K562 (cell line): ENCODE data around the gene NELL1. TPM values are rescaled to one million over a fixed set of nuclear protein-coding genes. Genes with fewer than 3 reads are reported as not detected.

Source experiments
- ATAC-seq: fragments of 200-7000 bp; cut with Tn5 transposase; 3 replicates; pipeline ENCODE4 v1.9.1; 2020; ENCODE audit warnings: moderate library complexity
- BruUV-seq: library from RNA; stranded (reverse); fragments of 400-500 nt; replicated peaks from 2 replicates; lab custom pipeline; 2021; lab: Mats Ljungman, UMichigan
- CTCF ChIA-PET: fragments of 300-600 bp; formaldehyde crosslinking; extraction: SDS; loops from one replicate; lab custom pipeline; 2021; ENCODE audit warnings: low intra/inter-chr PET ratio; lab: Yijun Ruan, JAX
- POLR2A ChIA-PET: fragments of 300-600, 350-650 bp; sonication (Branson Sonifier 250); formaldehyde crosslinking; extraction: SDS; loops from one replicate; lab custom pipeline; 2021; ENCODE audit warnings: antibody characterized with exemption, inconsistent platforms; lab: Yijun Ruan, JAX
- DNase-seq, 4 experiments: peaks; one replicate each; pipeline versions ENCODE4 v3.0.0 to v3.0.0-alpha.2; 2011 to 2018; ENCODE audit warnings: low spot score in 3 of 4, mixed read lengths in 3 of 4; ENCODE audit errors: extremely low read depth in 1 of 4
- FAIRE-seq: peaks from 2 replicates; lab custom pipeline; 2011; peaks lifted over from hg19 to GRCh38; lab: Jason Lieb, UNC
- H2AFZ ChIP-seq: 2 replicates; pipeline ENCODE4 v1.6.0; 2011; ENCODE audit warnings: low read depth, low read length, control low read depth, inconsistent platforms
- H3K27ac ChIP-seq: fragments of 200-600 bp; 3 replicates; pipeline ENCODE4 v1.8.0; 2011; ENCODE audit warnings: low read depth, mild to moderate bottlenecking, control low read depth, inconsistent platforms, low read length, moderate library complexity, mixed read lengths; ENCODE audit errors: extremely low read depth
- H3K27me3 ChIP-seq, 2 experiments: fragments of 300-600 bp in 1 of 2; 2 replicates in 1 of 2; 3 replicates in 1 of 2; pipeline versions ENCODE4 v1.6.0 to v1.8.0; 2011; ENCODE audit warnings: inconsistent platforms in 2 of 2, low read length in 2 of 2, mild to moderate bottlenecking in 1 of 2, mixed read lengths in 1 of 2, moderate library complexity in 1 of 2; ENCODE audit not compliant: control insufficient read depth in 2 of 2, insufficient read depth in 2 of 2
- H3K36me3 ChIP-seq: fragments of 300-600 bp; 3 replicates; pipeline ENCODE4 v1.8.0; 2011; ENCODE audit warnings: mild to moderate bottlenecking, low read length, inconsistent platforms; ENCODE audit not compliant: control insufficient read depth, insufficient read depth
- H3K4me1 ChIP-seq, 2 experiments: fragments of 200-600 bp in 1 of 2; replicated peaks in 1 of 2; 2 replicates in 1 of 2; 3 replicates in 1 of 2; pipeline versions ENCODE4 v1.5.1 to v1.8.0; 2011; ENCODE audit warnings: inconsistent platforms in 2 of 2, low read length in 2 of 2, mild to moderate bottlenecking in 1 of 2, mixed read lengths in 1 of 2, moderate library complexity in 1 of 2; ENCODE audit not compliant: control insufficient read depth in 2 of 2, insufficient read depth in 2 of 2
- H3K4me2 ChIP-seq: 2 replicates; pipeline ENCODE4 v1.6.1; 2011; ENCODE audit warnings: low read length, control low read depth, inconsistent platforms, mixed read lengths; ENCODE audit not compliant: insufficient read depth
- H3K4me3 ChIP-seq: fragments of 200-600 bp; sonication (generic), shearing (Covaris generic); 2 replicates; pipeline ENCODE4 v1.5.1; 2016; ENCODE audit warnings: control low read depth, inconsistent platforms
- H3K79me2 ChIP-seq: fragments of 200-600 bp; 3 replicates; pipeline ENCODE4 v1.8.0; 2011; ENCODE audit warnings: low read length, inconsistent platforms; ENCODE audit not compliant: control insufficient read depth, insufficient read depth
- H3K9ac ChIP-seq, 2 experiments: 2 replicates each; pipeline versions ENCODE4 v1.6.0 to v1.6.1; 2011; ENCODE audit warnings: low read depth in 2 of 2, low read length in 2 of 2, control low read depth in 1 of 2, inconsistent platforms in 1 of 2, mild to moderate bottlenecking in 1 of 2, mixed read lengths in 1 of 2; ENCODE audit not compliant: insufficient read depth in 1 of 2
- H3K9me1 ChIP-seq: one replicate; pipeline ENCODE4 v1.6.0; 2011; ENCODE audit warnings: inconsistent platforms, mild to moderate bottlenecking, low read length, moderate library complexity; ENCODE audit not compliant: control insufficient read depth, insufficient read depth
- H3K9me3 ChIP-seq: replicated peaks from 2 replicates; pipeline ENCODE4 v1.5.1; 2011; ENCODE audit warnings: low read depth, low read length, inconsistent platforms; ENCODE audit not compliant: control insufficient read depth, insufficient read depth
- H4K20me1 ChIP-seq: replicated peaks from 2 replicates; pipeline ENCODE4 v1.6.1; 2011; ENCODE audit warnings: low read length, inconsistent platforms, mixed read lengths; ENCODE audit not compliant: control insufficient read depth, insufficient read depth
- HCFC1 ChIP-seq: IDR thresholded peaks from 2 replicates; pipeline ENCODE4 v1.6.1; 2012; ENCODE audit warnings: low read depth, low read length, improper control_type of control experiment
- MCM2 ChIP-seq: fragments of 450-650 bp; IDR thresholded peaks from 2 replicates; pipeline ENCODE4 v1.6.1; 2017; ENCODE audit warnings: low read depth, mild to moderate bottlenecking
- NRF1 ChIP-seq, 2 experiments: fragments of 450-650 bp; IDR thresholded peaks in 1 of 2; conservative IDR thresholded peaks in 1 of 2; 2 replicates each; pipeline ENCODE4 v1.6.1; 2014; ENCODE audit warnings: mild to moderate bottlenecking in 2 of 2
- POLR2G ChIP-seq: fragments of 200-400 bp; formaldehyde crosslinking; IDR thresholded peaks from 2 replicates; pipeline ENCODE4 v1.6.1; 2017; ENCODE audit warnings: low read depth, mild to moderate bottlenecking, antibody characterized with exemption, low read length, moderate library complexity
- TFAP4 ChIP-seq: sonication (generic); formaldehyde crosslinking; IDR thresholded peaks from 2 replicates; pipeline ENCODE4 v1.8.0; 2022; ENCODE audit warnings: missing genetic modification reagents, mild to moderate bottlenecking, moderate library complexity, borderline replicate concordance
- TSHZ1 ChIP-seq: fragments of 250-450 bp; sonication (Bioruptor Pico); IDR thresholded peaks from 2 replicates; pipeline ENCODE4 v1.4.0; 2020; ENCODE audit warnings: mild to moderate bottlenecking, moderate library complexity
- ZNF24 ChIP-seq: fragments of 450-650 bp; IDR thresholded peaks from 2 replicates; pipeline ENCODE4 v1.6.1; 2016
- ZNF347 ChIP-seq: fragments of 450-650 bp; formaldehyde crosslinking; IDR thresholded peaks from 2 replicates; pipeline ENCODE4 v1.4.0; 2020; ENCODE audit warnings: low read depth, mild to moderate bottlenecking, moderate library complexity
- ZNF444 ChIP-seq: fragments of 250-450 bp; sonication (Bioruptor Pico); IDR thresholded peaks from 2 replicates; pipeline ENCODE4 v1.4.0; 2020; ENCODE audit warnings: mild to moderate bottlenecking, moderate library complexity
- WGBS: fragments of 100-300 bp; shearing (Covaris generic); methylation state at CpG from one replicate; pipeline ENCODE4 v1.1.6; 2016; ENCODE audit warnings: low coverage, mixed read lengths; ENCODE audit not compliant: insufficient coverage; ENCODE audit errors: missing lambda C conversion rate; 5-methylcytosine and 5-hydroxymethylcytosine counted together
- in situ Hi-C: fragments of 300-500 bp; cut with MboI; formaldehyde crosslinking; loops from 4 replicates; pipeline ENCODE4 v1.15.0; 2018; ENCODE audit warnings: inconsistent platforms, mixed read lengths
- intact Hi-C: fragments of 100-400 bp; cut with micrococcal nuclease; formaldehyde crosslinking; loops from 2 replicates; pipeline ENCODE4 v1.14.2; 2022
- polyA plus RNA-seq, 8 experiments: library from polyadenylated mRNA; depleted of rRNA in 4 of 8; stranded (reverse) in 5 of 8; unstranded in 3 of 8; fragments of >200 nt; fragmentation: Nextera tagmentation in 2 of 8; fragmentation: Illumina TruSeq in 1 of 8; extraction: Ambion mirVana in 2 of 8; extraction: Trizol in 1 of 8; gene quantifications; 2 replicates each; pipeline versions ENCODE4 v1.2.1 to v1.2.3, GENCODE V29; 2011 to 2014; ENCODE audit warnings: inconsistent platforms in 1 of 8, missing spikeins in 1 of 8
- total RNA-seq, 7 experiments: library from RNA; depleted of rRNA in 6 of 7; stranded (reverse); fragments of >200 nt in 6 of 7; fragmentation: Illumina TruSeq in 2 of 7; extraction: Trizol in 2 of 7; gene quantifications; 2 replicates each; pipeline versions ENCODE4 v1.2.1 to v1.2.3, GENCODE V29; 2011 to 2021; ENCODE audit warnings: low replicate concordance in 1 of 7
- TF ChIP-seq, protein P1 (sequence below), 2 experiments: fragments of 450-650 bp; IDR thresholded peaks; 2 replicates each; pipeline ENCODE4 v1.6.1; 2016; ENCODE audit warnings: mild to moderate bottlenecking in 2 of 2, borderline replicate concordance in 1 of 2, low read depth in 1 of 2, moderate library complexity in 1 of 2

Gene NELL1
- total and polyA plus RNA-seq, 9 of the 15 experiments (the other 6 are each of a cell fraction or from before 2014, with no cell fraction given): not detected

DNA sequence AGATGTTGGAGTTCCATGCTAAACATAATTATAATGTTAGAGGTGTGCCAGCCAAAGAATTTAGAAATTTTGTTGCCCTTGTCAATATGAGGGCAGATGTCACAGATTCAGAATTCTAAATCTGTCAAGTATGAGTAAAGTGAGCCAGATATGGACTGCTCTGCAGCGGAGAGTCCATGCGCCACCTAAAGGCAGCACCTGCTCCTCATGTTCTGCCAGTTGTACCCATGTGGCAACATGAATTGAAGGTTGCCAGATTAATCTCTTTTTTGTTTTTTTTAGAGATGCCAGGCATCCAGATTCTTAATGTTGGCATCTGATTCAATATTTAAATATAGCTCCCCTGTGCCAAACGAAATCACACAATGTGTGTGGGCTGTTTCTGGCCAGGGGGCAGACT is 844.9 kb downstream of the NELL1 start:
- no peak for TF ChIP-seq ZNF347 (CRISPR knock-in tag)
- TF ChIP-seq POLR2G: no peak
- TF ChIP-seq TFAP4 (CRISPR knock-in tag): no peak
- TF ChIP-seq MCM2: no peak
- no peak for TF ChIP-seq HCFC1
- TF ChIP-seq, protein P1, sequence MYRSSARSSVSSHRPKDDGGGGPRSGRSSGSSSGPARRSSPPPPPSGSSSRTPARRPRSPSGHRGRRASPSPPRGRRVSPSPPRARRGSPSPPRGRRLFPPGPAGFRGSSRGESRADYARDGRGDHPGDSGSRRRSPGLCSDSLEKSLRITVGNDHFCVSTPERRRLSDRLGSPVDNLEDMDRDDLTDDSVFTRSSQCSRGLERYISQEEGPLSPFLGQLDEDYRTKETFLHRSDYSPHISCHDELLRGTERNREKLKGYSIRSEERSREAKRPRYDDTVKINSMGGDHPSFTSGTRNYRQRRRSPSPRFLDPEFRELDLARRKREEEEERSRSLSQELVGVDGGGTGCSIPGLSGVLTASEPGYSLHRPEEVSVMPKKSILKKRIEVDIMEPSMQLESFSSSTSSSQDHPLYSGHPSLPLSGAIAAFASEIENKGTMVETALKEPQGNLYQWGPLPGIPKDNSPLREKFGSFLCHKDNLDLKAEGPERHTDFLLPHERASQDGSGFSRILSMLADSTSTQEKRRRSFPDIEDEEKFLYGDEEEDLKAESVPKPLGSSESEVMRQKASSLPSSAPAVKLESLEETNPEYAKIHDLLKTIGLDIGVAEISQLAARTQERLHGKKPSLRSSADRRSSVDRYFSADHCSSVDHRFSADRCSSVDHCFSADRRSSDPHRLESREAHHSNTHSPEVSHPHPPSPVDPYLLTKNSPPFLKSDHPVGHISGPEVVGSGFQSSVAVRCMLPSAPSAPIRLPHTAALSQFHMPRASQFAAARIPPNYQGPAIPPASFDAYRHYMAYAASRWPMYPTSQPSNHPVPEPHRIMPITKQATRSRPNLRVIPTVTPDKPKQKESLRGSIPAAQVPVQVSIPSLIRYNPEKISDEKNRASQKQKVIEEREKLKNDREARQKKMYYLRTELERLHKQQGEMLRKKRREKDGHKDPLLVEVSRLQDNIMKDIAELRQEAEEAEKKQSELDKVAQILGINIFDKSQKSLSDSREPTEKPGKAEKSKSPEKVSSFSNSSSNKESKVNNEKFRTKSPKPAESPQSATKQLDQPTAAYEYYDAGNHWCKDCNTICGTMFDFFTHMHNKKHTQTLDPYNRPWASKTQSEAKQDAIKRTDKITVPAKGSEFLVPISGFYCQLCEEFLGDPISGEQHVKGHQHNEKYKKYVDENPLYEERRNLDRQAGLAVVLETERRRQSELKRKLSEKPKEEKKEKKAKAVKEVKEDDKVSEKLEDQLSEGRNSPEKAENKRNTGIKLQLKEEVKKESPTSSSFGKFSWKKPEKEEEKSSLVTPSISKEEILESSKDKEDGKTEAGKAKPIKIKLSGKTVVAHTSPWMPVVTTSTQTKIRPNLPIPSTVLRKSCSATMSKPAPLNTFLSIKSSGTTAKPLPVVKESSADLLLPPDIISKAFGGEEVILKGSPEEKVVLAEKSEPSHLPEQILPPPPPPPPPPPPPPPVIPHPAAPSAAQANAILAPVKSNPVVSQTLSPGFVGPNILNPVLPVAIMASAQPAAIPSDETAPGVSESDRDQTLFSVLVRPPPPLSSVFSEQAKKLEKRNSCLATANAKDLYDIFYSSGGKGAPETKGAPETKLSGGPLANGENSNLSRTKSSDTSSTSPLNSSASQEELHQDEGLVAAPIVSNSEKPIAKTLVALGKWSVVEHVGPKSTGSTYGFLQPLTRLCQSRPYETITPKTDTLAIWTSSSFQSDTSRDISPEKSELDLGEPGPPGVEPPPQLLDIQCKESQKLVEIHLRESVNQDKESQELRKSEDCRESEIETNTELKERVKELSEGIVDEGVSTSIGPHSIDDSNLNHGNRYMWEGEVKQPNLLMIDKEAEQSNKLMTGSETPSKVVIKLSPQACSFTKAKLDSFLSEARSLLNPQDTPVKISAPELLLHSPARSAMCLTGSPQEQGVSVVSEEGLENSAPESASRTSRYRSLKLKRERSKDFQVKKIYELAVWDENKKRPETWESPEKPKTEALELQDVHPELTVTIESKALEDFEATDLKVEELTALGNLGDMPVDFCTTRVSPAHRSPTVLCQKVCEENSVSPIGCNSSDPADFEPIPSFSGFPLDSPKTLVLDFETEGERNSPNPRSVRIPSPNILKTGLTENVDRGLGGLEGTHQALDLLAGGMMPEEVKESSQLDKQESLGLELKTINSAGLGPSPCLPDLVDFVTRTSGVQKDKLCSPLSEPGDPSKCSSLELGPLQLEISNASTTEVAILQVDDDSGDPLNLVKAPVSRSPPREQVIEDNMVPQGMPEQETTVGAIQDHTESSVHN (IDR thresholded peaks at IDR 0.05; ENCODE audit: borderline replicate concordance in 1 of 2, low read depth in 1 of 2): no peak
- no peak for TF ChIP-seq NRF1 (conservative IDR thresholded peaks at IDR 0.05 in 1 of 2, IDR thresholded peaks at IDR 0.05 in 1 of 2)
- TF ChIP-seq ZNF24: no peak
- TF ChIP-seq ZNF444 (CRISPR knock-in tag): no peak
- TF ChIP-seq TSHZ1: no peak
- ATAC-seq (no peak), DNase-seq (peak in 1 of 4 experiments; percentile 0), FAIRE-seq (no peak)
- no peaks in the 10 kb centered on the region for H3K4me1 ChIP-seq
- no TSS peak for BruUV-seq
- H3K27ac ChIP-seq: no peak overlapping the region
- no peak overlapping the region for H3K4me2 ChIP-seq
- H3K4me3 ChIP-seq: no peak overlapping the region
- H3K27me3 ChIP-seq: no peaks in the 10 kb centered on the region
- no peaks in the 10 kb centered on the region for H4K20me1 ChIP-seq
- H3K9ac ChIP-seq: no peak overlapping the region
- H3K9me3 ChIP-seq: no peaks in the 10 kb centered on the region
- ChIA-PET CTCF (no interaction called here), POLR2A (no interaction called here)
- in situ Hi-C loops (loop anchor here (10.0 kb wide), 1 partner anchor 860 kb away; no protein-coding TSS in a partner anchor), intact Hi-C loops (no loop called here)
- 5% methylated on average over 3 of the region's 3 CpGs for WGBS
- H3K9me1 ChIP-seq: no peaks in the 10 kb centered on the region
- H2AFZ ChIP-seq: no peak overlapping the region
- H3K79me2 ChIP-seq: no peaks in the 10 kb centered on the region
- no peaks in the 10 kb centered on the region for H3K36me3 ChIP-seq
